GM12878 (cell line): ENCODE measurements around the gene QPCT.

Source experiments
- EP300 ChIP-seq, 2 experiments: fragments of 150-350 bp in 1 of 2; IDR thresholded peaks; 2 replicates each; pipeline ENCODE4 v1.6.1; 2011 to 2012; ENCODE audit warnings: low read depth in 2 of 2, low read length in 2 of 2, borderline replicate concordance in 1 of 2, improper control_type of control experiment in 1 of 2, inconsistent platforms in 1 of 2; ENCODE audit not compliant: control insufficient read depth in 1 of 2
- MAX ChIP-seq: IDR thresholded peaks from 2 replicates; pipeline ENCODE4 v1.6.1; 2012; ENCODE audit warnings: low read depth, low read length, improper control_type of control experiment
- RCOR1 ChIP-seq: conservative IDR thresholded peaks from 2 replicates; pipeline ENCODE4 v1.6.1; 2012; ENCODE audit warnings: low read depth, low read length, improper control_type of control experiment
- SMAD1 ChIP-seq: fragments of 450-650 bp; IDR thresholded peaks from 2 replicates; pipeline ENCODE4 v1.6.1; 2018; ENCODE audit warnings: mild to moderate bottlenecking, low read depth; ENCODE audit not compliant: partially characterized antibody
- SPI1 ChIP-seq: IDR thresholded peaks from 2 replicates; pipeline ENCODE4 v1.6.1; 2011; ENCODE audit warnings: low read depth, mild to moderate bottlenecking, low read length, moderate library complexity, borderline replicate concordance; ENCODE audit not compliant: insufficient read depth

DNA sequence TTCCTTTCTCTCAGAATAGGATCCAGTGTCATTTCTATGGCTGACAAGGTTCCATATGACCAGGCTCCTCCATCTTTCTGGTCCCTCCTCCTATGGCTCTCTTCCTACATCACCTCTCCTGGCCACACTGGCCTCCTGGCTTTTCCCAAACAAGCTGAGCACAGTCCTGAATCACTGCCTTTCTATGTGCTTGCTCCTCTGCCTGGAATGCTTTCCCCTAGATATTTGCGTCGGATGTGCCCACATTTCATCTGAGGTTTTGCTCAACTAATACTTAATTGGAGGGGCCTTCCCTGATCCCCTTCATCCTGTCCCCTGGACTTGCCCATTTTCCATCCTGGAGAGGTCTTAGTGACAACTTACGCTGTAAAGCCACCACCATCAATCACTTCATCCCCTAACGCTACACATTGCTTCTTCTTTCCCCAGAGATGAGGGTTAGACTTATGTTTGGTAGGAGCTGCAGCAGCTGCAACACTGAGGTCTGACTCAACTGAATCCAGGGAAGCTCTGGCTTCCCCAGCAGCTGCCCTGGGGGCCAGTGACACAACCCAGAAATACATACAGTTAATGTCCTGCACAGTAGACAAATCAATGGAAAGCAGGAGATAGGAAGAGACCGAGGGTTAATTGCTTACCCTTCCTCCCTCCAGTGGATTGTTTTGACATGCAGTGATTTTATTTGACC lies 42.9 kb downstream of the QPCT start:
- TF ChIP-seq SPI1: no peak
- no peak for TF ChIP-seq EP300 (IDR thresholded peaks at IDR 0.05; ENCODE audit: borderline replicate concordance in 1 of 2, control insufficient read depth in 1 of 2, low read depth in 2 of 2, low read length in 2 of 2)
- no peak for TF ChIP-seq MAX
- no peak for TF ChIP-seq RCOR1
- no peak for TF ChIP-seq SMAD1
